Activated CD8-positive, alpha-beta memory T cell treated with anti-CD3 and anti-CD28 coated beads, Interleukin-2, amount 50 U/mL, for 48 hours (primary cell): ENCODE data around the gene SKA1.
"Not testable (repeated sequence)": the region's sequence is repeated elsewhere in the genome, so short reads cannot be mapped to it uniquely, and the experiment has no call there.

Experiments
- DNase-seq: peaks from one replicate; pipeline ENCODE4 v3.0.0-alpha.2; 2020

SKA1 gene

GRCh38 chr18:50432915-50433314 is 58.1 kb downstream of the SKA1 start:
- no peak for DNase-seq

- DNase-seq, result not testable (repeated sequence)
These were observed 61.9 kb downstream of the SKA1 start for GRCh38 chr18:50436742-50437141.

- DNase-seq, result no peak
These were observed 64.7 kb downstream of the SKA1 start for GRCh38 chr18:50439460-50440015.

- DNase-seq, result no peak
These were observed 66.2 kb downstream of the SKA1 start for GRCh38 chr18:50441016-50441415.

GRCh38 chr18:50441501-50441900 is 66.7 kb downstream of the SKA1 start:
- DNase-seq, result no peak
